Lung (tissue), 12 donors: ENCODE measurements around the gene UBLCP1. TPM values are rescaled to one million over a fixed set of nuclear protein-coding genes. Genes with fewer than 3 reads are reported as not detected.

Experiments
- ATAC-seq: fragments of 200-7000 bp; cut with Tn5 transposase; one replicate; pipeline ENCODE4 v1.9.1; 2020; ENCODE audit warnings: moderate number of reproducible peaks; ENCODE audit not compliant: insufficient read depth, low FRiP score
- DNase-seq, 3 donors: peaks; one replicate each; pipeline ENCODE4 v3.0.0-alpha.2; 2013 to 2017
- H3K27ac ChIP-seq, 2 donors: one replicate each; pipeline ENCODE4 v1.5.1; 2013; ENCODE audit warnings: mild to moderate bottlenecking in 2 of 2, moderate library complexity in 2 of 2, control low read depth in 1 of 2, inconsistent platforms in 1 of 2, low read depth in 1 of 2, low read length in 1 of 2
- H3K27me3 ChIP-seq, 3 donors: one replicate each; pipeline ENCODE4 v1.5.1; 2013; ENCODE audit warnings: low read length in 2 of 3; ENCODE audit not compliant: control insufficient read depth in 3 of 3, insufficient read depth in 3 of 3
- H3K36me3 ChIP-seq, 4 donors: one replicate each; pipeline ENCODE4 v1.5.1; 2013; ENCODE audit warnings: low read length in 4 of 4, mild to moderate bottlenecking in 1 of 4, moderate library complexity in 1 of 4; ENCODE audit not compliant: control insufficient read depth in 4 of 4, insufficient read depth in 4 of 4
- H3K4me1 ChIP-seq, 5 donors: one replicate each; pipeline ENCODE4 v1.5.1; 2013; ENCODE audit warnings: low read length in 5 of 5, mild to moderate bottlenecking in 2 of 5, moderate library complexity in 1 of 5; ENCODE audit not compliant: control insufficient read depth in 5 of 5, insufficient read depth in 5 of 5
- H3K4me3 ChIP-seq: one replicate; pipeline ENCODE4 v1.5.1; 2013; ENCODE audit warnings: mild to moderate bottlenecking, control low read depth, moderate library complexity
- H3K9ac ChIP-seq, 2 donors: one replicate each; pipeline ENCODE4 v1.5.1; 2013; ENCODE audit warnings: low read length in 2 of 2, control low read depth in 1 of 2; ENCODE audit not compliant: insufficient read depth in 1 of 2
- H3K9me3 ChIP-seq, 4 donors: one replicate each; pipeline ENCODE4 v1.5.1; 2013; ENCODE audit warnings: low read length in 3 of 4, mild to moderate bottlenecking in 1 of 4, moderate library complexity in 1 of 4; ENCODE audit not compliant: control insufficient read depth in 4 of 4, insufficient read depth in 3 of 4
- WGBS, 2 donors: extraction: QIAGEN DNeasy Blood & Tissue Kit; methylation state at CpG; one replicate each; pipeline ENCODE4 v1.1.7; 2013; 5-methylcytosine and 5-hydroxymethylcytosine counted together
- polyA plus RNA-seq, 2 donors: library from polyadenylated mRNA; stranded (reverse); fragments of 200-250 nt; gene quantifications; one replicate each; pipeline ENCODE4 v1.2.1, GENCODE V29; 2013
- total RNA-seq, 2 donors: library from RNA; depleted of rRNA in 1 of 2; stranded (reverse); fragments of >200 nt in 1 of 2; gene quantifications; one replicate each; pipeline ENCODE4 v1.2.1, GENCODE V29; 2014 to 2021
- TF ChIP-seq, protein P1 (sequence below): IDR thresholded peaks from 2 replicates; pipeline ENCODE4 v1.5.1; 2012; ENCODE audit warnings: mild to moderate bottlenecking; ENCODE audit errors: control extremely low read depth, extremely low read depth
- donor health status: control.
- donor health status: control.
- donor health status: Bipolar disorder and iron deficiency.
- donor health status: healthy.
- donor health status: DM: yes; HTN: yes; CAD: no.

The UBLCP1 gene
- total and polyA plus RNA-seq, 4 donors = 19.0 to 27.4 (median 25.0) TPM

DNA sequence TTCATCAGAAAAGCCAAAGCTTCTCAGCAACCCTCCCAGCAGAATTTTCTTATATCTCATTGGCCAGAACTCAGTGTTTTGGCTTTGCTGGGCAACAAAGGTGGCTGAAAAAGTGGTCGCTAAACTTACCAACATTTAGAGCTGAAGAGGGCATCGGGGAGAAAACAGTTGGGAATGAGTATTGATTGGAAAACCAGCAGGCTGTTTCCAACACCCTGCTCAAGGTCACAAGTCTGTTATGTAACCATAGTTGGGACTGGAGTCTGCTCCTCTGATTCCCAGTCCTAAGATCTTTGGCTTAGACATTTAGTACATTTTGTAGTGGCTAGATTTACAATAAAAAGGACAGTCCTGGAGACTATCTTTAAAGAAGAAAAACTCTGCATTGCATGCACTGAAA is 50.1 kb downstream of the UBLCP1 start:
- TF ChIP-seq, protein P1, sequence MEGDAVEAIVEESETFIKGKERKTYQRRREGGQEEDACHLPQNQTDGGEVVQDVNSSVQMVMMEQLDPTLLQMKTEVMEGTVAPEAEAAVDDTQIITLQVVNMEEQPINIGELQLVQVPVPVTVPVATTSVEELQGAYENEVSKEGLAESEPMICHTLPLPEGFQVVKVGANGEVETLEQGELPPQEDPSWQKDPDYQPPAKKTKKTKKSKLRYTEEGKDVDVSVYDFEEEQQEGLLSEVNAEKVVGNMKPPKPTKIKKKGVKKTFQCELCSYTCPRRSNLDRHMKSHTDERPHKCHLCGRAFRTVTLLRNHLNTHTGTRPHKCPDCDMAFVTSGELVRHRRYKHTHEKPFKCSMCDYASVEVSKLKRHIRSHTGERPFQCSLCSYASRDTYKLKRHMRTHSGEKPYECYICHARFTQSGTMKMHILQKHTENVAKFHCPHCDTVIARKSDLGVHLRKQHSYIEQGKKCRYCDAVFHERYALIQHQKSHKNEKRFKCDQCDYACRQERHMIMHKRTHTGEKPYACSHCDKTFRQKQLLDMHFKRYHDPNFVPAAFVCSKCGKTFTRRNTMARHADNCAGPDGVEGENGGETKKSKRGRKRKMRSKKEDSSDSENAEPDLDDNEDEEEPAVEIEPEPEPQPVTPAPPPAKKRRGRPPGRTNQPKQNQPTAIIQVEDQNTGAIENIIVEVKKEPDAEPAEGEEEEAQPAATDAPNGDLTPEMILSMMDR = no peak
- DNase-seq = no peak
- Histone ChIP-seq H3K9me3 (peaks cover 0 to 2% (median 0%) of the 10 kb centered on the region in 4 donors), H3K4me3 (no peak overlapping the region), H3K4me1 (peaks cover 0 to 5% (median 0%) of the 10 kb centered on the region in 5 donors), H3K9ac (no peak overlapping the region), H3K27ac (no peak overlapping the region), H3K36me3 (no peaks in the 10 kb centered on the region), H3K27me3 (peaks cover 0 to 14% (median 12%) of the 10 kb centered on the region in 3 donors)
- ATAC-seq = no peak
- 93 to 95% methylated on average over 2 of the region's 2 CpGs for WGBS, 2 donors

DNA sequence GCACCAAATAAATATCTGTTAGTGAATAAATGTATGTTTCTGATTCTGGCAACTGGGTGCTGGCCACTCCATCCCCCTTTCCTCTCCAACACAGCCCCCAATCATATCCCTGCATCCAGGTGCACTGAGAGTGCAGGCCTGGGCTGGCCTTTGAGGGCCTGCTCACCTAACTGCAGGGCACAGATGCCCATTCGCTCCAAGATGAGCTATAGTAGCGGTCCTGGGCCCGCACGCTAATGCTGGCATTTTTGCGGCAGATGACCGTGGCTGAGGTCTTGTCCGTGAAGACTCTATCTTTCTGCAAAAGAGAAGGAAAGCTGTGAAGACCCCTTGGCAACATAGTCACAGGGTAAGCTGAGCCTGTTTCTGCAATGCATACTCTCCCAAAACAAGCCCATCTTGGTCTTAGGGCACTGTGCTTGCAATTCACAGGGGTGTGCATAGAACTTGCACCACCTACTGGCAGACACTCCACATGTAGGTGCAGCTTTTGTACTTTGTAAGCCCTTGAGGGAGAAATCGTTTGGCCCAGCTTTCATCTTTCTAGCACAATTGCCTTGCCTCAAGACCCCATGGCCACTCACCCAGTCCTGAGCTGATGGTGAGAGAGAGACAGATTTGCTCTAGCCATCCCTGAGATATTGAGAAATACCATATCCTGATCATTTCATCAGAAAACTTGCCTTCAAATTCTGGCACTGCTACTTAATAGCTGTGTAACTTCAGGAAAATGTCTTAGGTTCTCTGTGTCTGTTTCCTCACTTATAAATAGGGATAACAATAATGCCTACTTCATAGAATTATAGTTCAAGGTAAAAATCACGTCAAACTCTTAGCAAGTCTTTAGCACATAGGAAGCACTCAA is 53.7 kb downstream of the UBLCP1 start:
- Histone ChIP-seq H3K4me1 (no peaks in the 10 kb centered on the region), H3K9me3 (peaks cover 0 to 2% (median 0%) of the 10 kb centered on the region in 4 donors), H3K4me3 (no peak overlapping the region), H3K27me3 (peaks cover 0 to 2% (median 2%) of the 10 kb centered on the region in 3 donors), H3K36me3 (no peaks in the 10 kb centered on the region), H3K9ac (no peak overlapping the region), H3K27ac (no peak overlapping the region)
- ATAC-seq (peak; percentile 75), DNase-seq (peak; percentile 33 to 71 (median 37))
- TF ChIP-seq, protein P1 = no peak
- 85% methylated on average over 9 of the region's 9 CpGs for WGBS, 2 donors

DNA sequence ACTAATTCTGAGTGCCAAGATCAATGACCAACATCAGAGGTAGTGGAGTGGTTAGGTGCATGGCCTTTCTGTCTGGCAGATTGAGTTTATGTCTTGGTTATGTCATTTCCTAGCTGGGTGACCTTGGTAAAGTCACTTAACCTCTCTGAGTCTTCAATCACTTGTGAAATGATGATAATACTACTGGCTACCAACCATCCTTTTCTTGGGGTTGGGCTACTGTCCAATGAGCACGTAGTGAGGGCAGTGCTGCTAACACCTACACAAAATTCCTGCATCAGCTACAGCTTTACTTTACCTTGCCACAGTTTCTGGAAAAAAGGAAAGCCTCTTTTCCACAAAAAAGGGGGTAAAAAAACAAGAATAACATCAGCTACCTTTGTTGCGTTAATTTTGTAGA is 54.8 kb downstream of the UBLCP1 start:
- Histone ChIP-seq H3K36me3 (no peaks in the 10 kb centered on the region), H3K27me3 (no peaks in the 10 kb centered on the region), H3K4me3 (no peak overlapping the region), H3K27ac (no peak overlapping the region), H3K9me3 (peaks cover 0 to 2% (median 0%) of the 10 kb centered on the region in 4 donors), H3K9ac (no peak overlapping the region), H3K4me1 (no peaks in the 10 kb centered on the region)
- no peak for DNase-seq
- 71 to 88% methylated on average over 2 of the region's 2 CpGs for WGBS, 2 donors
- no peak for ATAC-seq
- TF ChIP-seq, protein P1 = no peak
